Stimulated activated CD4-positive, alpha-beta T cell treated with anti-CD3 and anti-CD28 coated beads, Interleukin-2, amount 100 ng/mL, for 4 hours (primary cell): ENCODE measurements around the gene LRRC58.
"Not testable (repeated sequence)": the region's sequence is repeated elsewhere in the genome, so short reads cannot be mapped to it uniquely, and the experiment has no call there.

Experiments used
- DNase-seq: peaks from one replicate; pipeline ENCODE4 v3.0.0-alpha.2; 2020; ENCODE audit warnings: low read depth

LRRC58 gene

GRCh38 chr3:120339362-120339761 lies 9.8 kb downstream of the LRRC58 start:
- no peak for DNase-seq

GRCh38 chr3:120338517-120338916 lies 10.6 kb downstream of the LRRC58 start:
- DNase-seq, result no peak

- DNase-seq, result no peak
Observed at GRCh38 chr3:120332646-120333045, 16.5 kb downstream of the LRRC58 start.

GRCh38 chr3:120331076-120331475 lies 18.1 kb downstream of the LRRC58 start:
- no peak for DNase-seq

- DNase-seq, result no peak
Observed at GRCh38 chr3:120326784-120327183, 22.4 kb downstream of the LRRC58 start.

- DNase-seq, result no peak
Observed at GRCh38 chr3:120324190-120324589, 25.0 kb downstream of the LRRC58 start.

- DNase-seq, result not testable (repeated sequence)
Observed at GRCh38 chr3:120323761-120324160, 25.4 kb downstream of the LRRC58 start.

- no peak for DNase-seq
Observed at GRCh38 chr3:120311863-120312794, 37.0 kb downstream of the LRRC58 start.

- DNase-seq, result no peak
Observed at GRCh38 chr3:120306519-120307455, 42.4 kb downstream of the LRRC58 start.

GRCh38 chr3:120304616-120305015 lies 44.5 kb downstream of the LRRC58 start:
- no peak for DNase-seq

- no peak for DNase-seq
Observed at GRCh38 chr3:120302361-120302760, 46.8 kb downstream of the LRRC58 start.

GRCh38 chr3:120300971-120301370 lies 48.2 kb downstream of the LRRC58 start:
- no peak for DNase-seq

GRCh38 chr3:120299403-120299802 lies 49.8 kb downstream of the LRRC58 start:
- no peak for DNase-seq

- no peak for DNase-seq
Observed at GRCh38 chr3:120298996-120299395, 50.2 kb downstream of the LRRC58 start.

- not testable (repeated sequence) for DNase-seq
Observed at GRCh38 chr3:120291552-120291951, 57.6 kb downstream of the LRRC58 start.

GRCh38 chr3:120289636-120290035 lies 59.5 kb downstream of the LRRC58 start:
- no peak for DNase-seq

GRCh38 chr3:120286465-120286864 lies 62.7 kb downstream of the LRRC58 start:
- DNase-seq, result no peak

- DNase-seq, result no peak
Observed at GRCh38 chr3:120285508-120285841, 63.7 kb downstream of the LRRC58 start.

- DNase-seq, result no peak
Observed at GRCh38 chr3:120284747-120285507, 64.2 kb downstream of the LRRC58 start, which contains the start of gene GPR156. Gene GPR156, minus strand, starts transcription at chr3:120285222. Its CDS starts 41,124 bp downstream, at chr3:120244098.

GRCh38 chr3:120281261-120281660 lies 67.9 kb downstream of the LRRC58 start:
- DNase-seq, result no peak

- no peak for DNase-seq
Observed at GRCh38 chr3:120280566-120280965, 68.6 kb downstream of the LRRC58 start.

- DNase-seq, result no peak
Observed at GRCh38 chr3:120280026-120280425, 69.1 kb downstream of the LRRC58 start.
